PC-9 (cell line): ENCODE results near the gene MAOB. TPM values are rescaled to one million over a fixed set of nuclear protein-coding genes. Genes with fewer than 3 reads are reported as not detected.

Experiments
- BruUV-seq: library from RNA; stranded (reverse); fragments of 400-500 nt; replicated peaks from 2 replicates; lab custom pipeline; 2021; lab: Mats Ljungman, UMichigan
- CTCF ChIA-PET: fragments of 300-600 bp; sonication (Branson Sonifier 250); formaldehyde crosslinking; loops from one replicate; lab custom pipeline; 2022; ENCODE audit warnings: antibody characterized with exemption; lab: Charles Lee
- POLR2A ChIA-PET: fragments of 300-600 bp; sonication (Branson Sonifier 250); formaldehyde crosslinking; loops from one replicate; lab custom pipeline; 2022; ENCODE audit warnings: antibody characterized with exemption; ENCODE audit not compliant: unreplicated experiment; lab: Charles Lee
- DNase-seq, 2 experiments: peaks; one replicate each; pipeline versions ENCODE4 v3.0.0 to v3.0.0-alpha.2; 2015 to 2022; ENCODE audit warnings: mixed read lengths in 1 of 2
- H2AFZ ChIP-seq: fragments of 200-600 bp; sonication (generic); 2 replicates; pipeline ENCODE4 v1.8.1; 2017; ENCODE audit warnings: antibody characterized with exemption
- H3F3A ChIP-seq: fragments of 200-600 bp; sonication (generic); 2 replicates; pipeline ENCODE4 v1.8.1; 2017; ENCODE audit warnings: antibody characterized with exemption, mild to moderate bottlenecking, low read depth; ENCODE audit not compliant: insufficient read depth
- H3K27ac ChIP-seq: fragments of 200-600 bp; sonication (generic); 2 replicates; pipeline ENCODE4 v1.6.1; 2016; ENCODE audit warnings: mixed run types
- H3K27me3 ChIP-seq: fragments of 200-600 bp; sonication (generic); 2 replicates; pipeline ENCODE4 v1.6.1; 2016; ENCODE audit warnings: low read depth, mixed run types; ENCODE audit not compliant: insufficient read depth
- H3K36me3 ChIP-seq: fragments of 200-600 bp; sonication (generic); 2 replicates; pipeline ENCODE4 v1.6.1; 2016; ENCODE audit warnings: low read depth, mixed run types
- H3K4me1 ChIP-seq: fragments of 200-600 bp; sonication (generic); replicated peaks from 2 replicates; pipeline ENCODE4 v1.6.1; 2016; ENCODE audit warnings: mixed run types; ENCODE audit not compliant: insufficient read depth
- H3K4me2 ChIP-seq: fragments of 200-600 bp; sonication (generic); 2 replicates; pipeline ENCODE4 v1.6.1; 2017; ENCODE audit warnings: mixed run types
- H3K4me3 ChIP-seq: fragments of 200-600 bp; sonication (generic); 2 replicates; pipeline ENCODE4 v1.6.1; 2016; ENCODE audit warnings: mixed run types
- H3K79me2 ChIP-seq: fragments of 200-600 bp; sonication (generic); 2 replicates; pipeline ENCODE4 v1.6.1; 2017; ENCODE audit warnings: low read depth, mixed run types
- H3K9me2 ChIP-seq: fragments of 200-600 bp; sonication (generic); 2 replicates; pipeline ENCODE4 v1.8.1; 2017; ENCODE audit warnings: mild to moderate bottlenecking; ENCODE audit not compliant: insufficient read depth
- H3K9me3 ChIP-seq: fragments of 200-600 bp; sonication (generic); 2 replicates; pipeline ENCODE4 v1.8.1; 2016; ENCODE audit warnings: low read depth; ENCODE audit not compliant: insufficient read depth
- H4K20me1 ChIP-seq: fragments of 200-600 bp; sonication (generic); 2 replicates; pipeline ENCODE4 v1.8.1; 2017; ENCODE audit not compliant: insufficient read depth
- EZH2 ChIP-seq: fragments of 200-600 bp; sonication (generic); IDR thresholded peaks from 2 replicates; pipeline ENCODE4 v1.8.0; 2017; ENCODE audit warnings: antibody characterized with exemption, low read depth
- intact Hi-C: fragments of 100-400 bp; cut with micrococcal nuclease; formaldehyde crosslinking; loops from one replicate; pipeline ENCODE4 v1.10.0; 2022; ENCODE audit not compliant: unreplicated experiment
- total RNA-seq: library from RNA; stranded (reverse); gene quantifications from 2 replicates; pipeline ENCODE4 v1.2.3, GENCODE V29; 2021
- TF ChIP-seq, protein P1 (sequence below): fragments of 200-600 bp; sonication (generic); conservative IDR thresholded peaks from 2 replicates; pipeline ENCODE4 v1.6.1; 2017; ENCODE audit warnings: mixed run types, antibody characterized with exemption, mild to moderate bottlenecking, moderate library complexity

The MAOB gene
- total RNA-seq, 1 experiment from 2014 or later, result 0.74 TPM

DNA sequence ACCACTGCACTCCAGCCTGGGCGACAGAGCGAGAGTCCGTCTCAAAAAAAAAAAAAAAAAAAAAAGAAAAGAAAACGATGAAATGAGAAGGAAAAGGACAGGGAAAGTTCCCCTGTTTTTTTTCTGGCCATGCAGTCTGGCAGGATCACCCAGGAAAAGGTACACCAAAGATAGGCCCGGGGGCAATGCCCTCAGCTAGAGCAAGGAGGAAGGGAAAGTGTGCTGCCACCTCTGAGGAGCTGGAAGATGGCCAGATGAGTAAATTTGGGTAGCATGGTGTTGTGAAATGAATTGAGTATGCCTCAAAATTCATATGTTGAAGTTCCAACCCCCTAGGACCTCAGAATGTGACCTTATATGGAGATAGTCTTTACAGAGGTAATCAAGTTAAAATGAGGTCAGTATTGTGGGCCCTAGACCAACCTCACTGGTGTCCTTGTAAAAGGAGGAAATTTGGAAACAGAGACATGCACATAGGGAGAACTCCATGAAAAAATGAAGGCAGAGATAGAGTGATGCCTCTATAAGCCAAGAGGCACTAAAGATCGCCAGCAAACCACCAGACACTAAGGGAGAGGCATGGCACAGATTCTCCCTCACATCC lies 28.9 kb downstream of the MAOB start:
- Histone ChIP-seq H3K27me3 (no peaks in the 10 kb centered on the region), H3K79me2 (no peaks in the 10 kb centered on the region), H3K27ac (no peak overlapping the region), H3K4me2 (no peak overlapping the region), H4K20me1 (no peaks in the 10 kb centered on the region), H2AFZ (no peak overlapping the region), H3F3A (no peaks in the 10 kb centered on the region), H3K4me1 (no peaks in the 10 kb centered on the region), H3K9me2 (no peaks in the 10 kb centered on the region), H3K4me3 (no peak overlapping the region), H3K9me3 (no peaks in the 10 kb centered on the region), H3K36me3 (no peaks in the 10 kb centered on the region)
- DNase-seq, result no peak
- POLR2A ChIA-PET, result no interaction called here
- CTCF ChIA-PET, result no interaction called here
- no TSS peak for BruUV-seq
- intact Hi-C loops, result no loop called here
- TF ChIP-seq, protein P1, sequence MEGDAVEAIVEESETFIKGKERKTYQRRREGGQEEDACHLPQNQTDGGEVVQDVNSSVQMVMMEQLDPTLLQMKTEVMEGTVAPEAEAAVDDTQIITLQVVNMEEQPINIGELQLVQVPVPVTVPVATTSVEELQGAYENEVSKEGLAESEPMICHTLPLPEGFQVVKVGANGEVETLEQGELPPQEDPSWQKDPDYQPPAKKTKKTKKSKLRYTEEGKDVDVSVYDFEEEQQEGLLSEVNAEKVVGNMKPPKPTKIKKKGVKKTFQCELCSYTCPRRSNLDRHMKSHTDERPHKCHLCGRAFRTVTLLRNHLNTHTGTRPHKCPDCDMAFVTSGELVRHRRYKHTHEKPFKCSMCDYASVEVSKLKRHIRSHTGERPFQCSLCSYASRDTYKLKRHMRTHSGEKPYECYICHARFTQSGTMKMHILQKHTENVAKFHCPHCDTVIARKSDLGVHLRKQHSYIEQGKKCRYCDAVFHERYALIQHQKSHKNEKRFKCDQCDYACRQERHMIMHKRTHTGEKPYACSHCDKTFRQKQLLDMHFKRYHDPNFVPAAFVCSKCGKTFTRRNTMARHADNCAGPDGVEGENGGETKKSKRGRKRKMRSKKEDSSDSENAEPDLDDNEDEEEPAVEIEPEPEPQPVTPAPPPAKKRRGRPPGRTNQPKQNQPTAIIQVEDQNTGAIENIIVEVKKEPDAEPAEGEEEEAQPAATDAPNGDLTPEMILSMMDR, result no peak
- no peak for TF ChIP-seq EZH2

DNA sequence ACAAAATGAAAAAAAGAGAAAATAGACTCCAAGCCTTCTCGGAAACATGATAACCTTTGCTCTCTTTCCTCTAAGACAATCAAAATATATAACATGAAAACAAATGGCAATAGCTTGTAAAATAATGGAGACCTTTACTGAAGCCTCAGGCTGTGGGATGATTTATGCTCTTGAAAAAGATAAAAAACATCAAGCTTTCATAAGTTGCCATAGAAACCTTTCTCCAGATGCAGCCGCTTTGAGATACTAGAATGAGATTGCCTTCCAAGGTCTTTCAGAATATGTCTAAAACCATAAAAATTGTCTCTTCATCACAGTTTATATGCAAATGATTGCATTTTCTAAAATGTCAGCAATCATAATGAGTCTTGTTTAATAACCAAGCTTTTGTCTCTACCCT lies 31.6 kb downstream of the MAOB start:
- BruUV-seq, result no TSS peak
- ChIA-PET POLR2A (no interaction called here), CTCF (no interaction called here)
- intact Hi-C loops, result no loop called here
- no peak for DNase-seq
- no peak overlapping the region for H2AFZ ChIP-seq
- no peaks in the 10 kb centered on the region for H3K36me3 ChIP-seq
- H3F3A ChIP-seq, result no peaks in the 10 kb centered on the region
- no peaks in the 10 kb centered on the region for H4K20me1 ChIP-seq
- TF ChIP-seq, protein P1, result no peak
- TF ChIP-seq EZH2, result no peak
- H3K79me2 ChIP-seq, result no peaks in the 10 kb centered on the region
- no peaks in the 10 kb centered on the region for H3K27me3 ChIP-seq
- no peak overlapping the region for H3K4me2 ChIP-seq
- no peaks in the 10 kb centered on the region for H3K9me3 ChIP-seq
- no peak overlapping the region for H3K4me3 ChIP-seq
- H3K4me1 ChIP-seq, result no peaks in the 10 kb centered on the region
- H3K9me2 ChIP-seq, result no peaks in the 10 kb centered on the region
- H3K27ac ChIP-seq, result no peak overlapping the region

DNA sequence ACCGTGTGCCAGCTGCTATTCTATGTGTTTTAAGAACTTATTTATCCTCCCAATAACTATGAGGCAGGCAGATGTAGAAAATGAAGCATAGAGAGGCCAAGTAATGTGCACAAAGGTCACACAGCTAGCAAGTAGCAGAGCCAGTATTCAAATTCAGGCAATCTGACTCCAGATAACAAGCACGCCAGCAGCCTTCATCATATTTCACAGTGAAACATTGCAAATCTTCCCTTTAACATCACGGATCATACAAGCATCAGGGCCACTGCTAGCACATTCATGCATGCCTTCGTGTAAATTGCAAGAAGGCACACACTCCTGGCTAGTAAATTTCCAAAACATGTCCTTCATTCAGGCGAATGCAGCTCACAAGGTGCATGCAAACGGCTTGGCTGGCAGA lies 33.1 kb downstream of the MAOB start:
- ChIA-PET CTCF (no interaction called here), POLR2A (no interaction called here)
- H3K4me1 ChIP-seq, result no peaks in the 10 kb centered on the region
- intact Hi-C loops, result no loop called here
- H3K27me3 ChIP-seq, result no peaks in the 10 kb centered on the region
- no peaks in the 10 kb centered on the region for H3K9me2 ChIP-seq
- H3K36me3 ChIP-seq, result no peaks in the 10 kb centered on the region
- DNase-seq, result no peak
- BruUV-seq, result no TSS peak
- H3F3A ChIP-seq, result no peaks in the 10 kb centered on the region
- no peaks in the 10 kb centered on the region for H4K20me1 ChIP-seq
- no peak overlapping the region for H3K27ac ChIP-seq
- no peak overlapping the region for H3K4me3 ChIP-seq
- H2AFZ ChIP-seq, result no peak overlapping the region
- H3K79me2 ChIP-seq, result no peaks in the 10 kb centered on the region
- H3K9me3 ChIP-seq, result no peaks in the 10 kb centered on the region
- TF ChIP-seq, protein P1, result no peak
- TF ChIP-seq EZH2, result no peak
- H3K4me2 ChIP-seq, result no peak overlapping the region
